Measurements from ENCODE around the gene CCDC80.

The CCDC80 gene

GRCh38 chr3:112687211-112687610 lies 46.3 kb upstream of the CCDC80 start:
- H3K27me3 ChIP-seq (ENCODE audit: insufficient read depth, low read length), result no peaks in the 10 kb centered on the region
- TF ChIP-seq EZH2 (IDR thresholded peaks at IDR 0.05; ENCODE audit: borderline replicate concordance, low read length), result no peak
- TF ChIP-seq, protein P1, sequence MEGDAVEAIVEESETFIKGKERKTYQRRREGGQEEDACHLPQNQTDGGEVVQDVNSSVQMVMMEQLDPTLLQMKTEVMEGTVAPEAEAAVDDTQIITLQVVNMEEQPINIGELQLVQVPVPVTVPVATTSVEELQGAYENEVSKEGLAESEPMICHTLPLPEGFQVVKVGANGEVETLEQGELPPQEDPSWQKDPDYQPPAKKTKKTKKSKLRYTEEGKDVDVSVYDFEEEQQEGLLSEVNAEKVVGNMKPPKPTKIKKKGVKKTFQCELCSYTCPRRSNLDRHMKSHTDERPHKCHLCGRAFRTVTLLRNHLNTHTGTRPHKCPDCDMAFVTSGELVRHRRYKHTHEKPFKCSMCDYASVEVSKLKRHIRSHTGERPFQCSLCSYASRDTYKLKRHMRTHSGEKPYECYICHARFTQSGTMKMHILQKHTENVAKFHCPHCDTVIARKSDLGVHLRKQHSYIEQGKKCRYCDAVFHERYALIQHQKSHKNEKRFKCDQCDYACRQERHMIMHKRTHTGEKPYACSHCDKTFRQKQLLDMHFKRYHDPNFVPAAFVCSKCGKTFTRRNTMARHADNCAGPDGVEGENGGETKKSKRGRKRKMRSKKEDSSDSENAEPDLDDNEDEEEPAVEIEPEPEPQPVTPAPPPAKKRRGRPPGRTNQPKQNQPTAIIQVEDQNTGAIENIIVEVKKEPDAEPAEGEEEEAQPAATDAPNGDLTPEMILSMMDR (IDR thresholded peaks at IDR 0.05; ENCODE audit: low read length), result no peak
- no peaks in the 10 kb centered on the region for H3F3A ChIP-seq (ENCODE audit: insufficient read depth, low read length)
- no peaks in the 10 kb centered on the region for H3K9me2 ChIP-seq (ENCODE audit: low read depth, low read length)
- no peaks in the 10 kb centered on the region for H3K36me3 ChIP-seq (ENCODE audit: insufficient read depth, low read length)
- no peaks in the 10 kb centered on the region for H3K79me2 ChIP-seq (ENCODE audit: insufficient read depth, low read length)
- H3K4me3 ChIP-seq (ENCODE audit: low read depth, low read length, poor library complexity, severe bottlenecking), result no peak overlapping the region
- no peak overlapping the region for H2AFZ ChIP-seq (ENCODE audit: low read length)
- H3K4me2 ChIP-seq (ENCODE audit: low read length), result no peak overlapping the region
- no peaks in the 10 kb centered on the region for H3K9me3 ChIP-seq (ENCODE audit: low read length)
- H3K27ac ChIP-seq (ENCODE audit: low read depth, low read length, poor library complexity, severe bottlenecking), result no peak overlapping the region
- no peaks in the 10 kb centered on the region for H3K4me1 ChIP-seq (ENCODE audit: insufficient read depth, low read length, severe bottlenecking)
- H3K9ac ChIP-seq (ENCODE audit: low read length), result no peak overlapping the region
- H4K20me1 ChIP-seq (ENCODE audit: insufficient read depth, low read length), result no peaks in the 10 kb centered on the region

DNA sequence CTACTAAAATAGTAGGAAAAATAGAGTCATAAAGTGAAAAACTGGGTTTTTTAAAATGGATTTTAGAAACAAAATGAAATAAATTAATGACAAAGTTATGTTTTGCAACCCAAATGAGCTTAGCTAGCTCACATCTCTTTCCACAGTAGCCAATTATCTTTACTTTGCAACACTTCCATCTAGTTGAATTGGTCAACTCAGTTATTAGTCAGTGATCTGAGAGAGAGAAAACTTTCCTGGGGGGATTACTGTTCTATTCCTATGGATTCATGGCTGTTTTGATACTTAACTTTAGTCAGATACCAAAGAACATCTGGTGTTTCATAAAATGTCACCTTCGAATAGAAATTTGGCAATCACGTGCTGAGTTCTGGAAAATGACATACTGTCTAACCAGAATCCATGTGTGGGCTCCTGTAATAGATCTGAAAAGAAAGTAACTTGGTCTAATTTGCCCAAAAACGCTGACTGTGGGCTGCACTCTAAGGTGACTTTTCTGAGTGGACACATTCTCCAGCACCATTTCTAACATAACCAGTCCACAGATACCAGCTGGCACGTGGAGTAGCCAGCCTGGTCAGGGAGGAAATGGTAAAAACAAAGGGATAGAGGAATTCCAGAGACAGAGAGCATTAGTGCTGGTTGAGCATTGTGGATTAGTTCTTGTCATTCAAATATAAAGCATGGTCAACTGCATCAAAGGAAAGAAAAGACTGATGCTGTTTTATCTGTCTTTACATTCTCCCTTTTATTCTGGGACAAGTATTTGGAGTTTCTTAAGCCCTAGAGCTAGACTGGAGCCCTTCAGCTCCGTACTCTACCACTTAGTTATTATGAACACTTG lies 45.2 kb upstream of the CCDC80 start:
- no peaks in the 10 kb centered on the region for H3K9me3 ChIP-seq (ENCODE audit: low read length)
- H3K4me2 ChIP-seq (ENCODE audit: low read length), result no peak overlapping the region
- no peak overlapping the region for H3K4me3 ChIP-seq (ENCODE audit: low read depth, low read length, poor library complexity, severe bottlenecking)
- H4K20me1 ChIP-seq (ENCODE audit: insufficient read depth, low read length), result no peaks in the 10 kb centered on the region
- no peak overlapping the region for H3K9ac ChIP-seq (ENCODE audit: low read length)
- no peaks in the 10 kb centered on the region for H3K4me1 ChIP-seq (ENCODE audit: insufficient read depth, low read length, severe bottlenecking)
- H3K79me2 ChIP-seq (ENCODE audit: insufficient read depth, low read length), result no peaks in the 10 kb centered on the region
- H3F3A ChIP-seq (ENCODE audit: insufficient read depth, low read length), result no peaks in the 10 kb centered on the region
- H3K27me3 ChIP-seq (ENCODE audit: insufficient read depth, low read length), result no peaks in the 10 kb centered on the region
- TF ChIP-seq, protein P1 (IDR thresholded peaks at IDR 0.05; ENCODE audit: low read length), result no peak
- no peak for TF ChIP-seq EZH2 (IDR thresholded peaks at IDR 0.05; ENCODE audit: borderline replicate concordance, low read length)
- no peak overlapping the region for H3K27ac ChIP-seq (ENCODE audit: low read depth, low read length, poor library complexity, severe bottlenecking)
- no peaks in the 10 kb centered on the region for H3K9me2 ChIP-seq (ENCODE audit: low read depth, low read length)
- no peak overlapping the region for H2AFZ ChIP-seq (ENCODE audit: low read length)
- no peaks in the 10 kb centered on the region for H3K36me3 ChIP-seq (ENCODE audit: insufficient read depth, low read length)

DNA sequence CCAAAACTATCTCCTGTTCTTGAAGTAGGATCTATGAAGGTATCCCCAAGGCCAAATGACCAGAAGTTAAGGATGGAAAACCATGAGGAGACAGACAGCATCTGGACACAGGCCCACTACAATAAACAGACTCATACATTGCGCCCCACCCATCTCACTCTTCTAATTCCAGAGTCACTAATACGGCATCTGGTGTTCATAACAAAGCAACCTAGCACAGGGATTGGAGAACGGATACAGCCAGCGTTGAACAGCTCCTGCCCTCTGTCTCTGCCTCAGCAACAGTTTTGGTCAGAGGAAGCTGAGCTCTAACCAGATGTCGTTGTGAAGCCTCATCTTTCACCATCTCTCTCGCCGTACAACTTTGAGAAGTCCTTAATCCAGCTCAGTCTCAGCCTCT lies 44.5 kb upstream of the CCDC80 start:
- no peaks in the 10 kb centered on the region for H4K20me1 ChIP-seq (ENCODE audit: insufficient read depth, low read length)
- H3K27me3 ChIP-seq (ENCODE audit: insufficient read depth, low read length), result no peaks in the 10 kb centered on the region
- no peak overlapping the region for H3K9ac ChIP-seq (ENCODE audit: low read length)
- no peaks in the 10 kb centered on the region for H3K9me2 ChIP-seq (ENCODE audit: low read depth, low read length)
- no peak overlapping the region for H3K4me2 ChIP-seq (ENCODE audit: low read length)
- no peaks in the 10 kb centered on the region for H3K79me2 ChIP-seq (ENCODE audit: insufficient read depth, low read length)
- no peaks in the 10 kb centered on the region for H3K4me1 ChIP-seq (ENCODE audit: insufficient read depth, low read length, severe bottlenecking)
- H3K36me3 ChIP-seq (ENCODE audit: insufficient read depth, low read length), result no peaks in the 10 kb centered on the region
- no peak overlapping the region for H3K4me3 ChIP-seq (ENCODE audit: low read depth, low read length, poor library complexity, severe bottlenecking)
- H3K9me3 ChIP-seq (ENCODE audit: low read length), result no peaks in the 10 kb centered on the region
- no peak overlapping the region for H3K27ac ChIP-seq (ENCODE audit: low read depth, low read length, poor library complexity, severe bottlenecking)
- H3F3A ChIP-seq (ENCODE audit: insufficient read depth, low read length), result no peaks in the 10 kb centered on the region
- TF ChIP-seq EZH2 (IDR thresholded peaks at IDR 0.05; ENCODE audit: borderline replicate concordance, low read length), result no peak
- TF ChIP-seq, protein P1 (IDR thresholded peaks at IDR 0.05; ENCODE audit: low read length), result no peak
- no peak overlapping the region for H2AFZ ChIP-seq (ENCODE audit: low read length)

Measured in OCI-LY1 (cell line).